ENCODE measurements around the gene ARNT2.

GRCh38 chr15:80599359-80599758 lies 195.2 kb downstream of the ARNT2 start:
- no peak for TF ChIP-seq EZH2phosphoT487 (IDR thresholded peaks at IDR 0.05; ENCODE audit: unreplicated experiment)
- TF ChIP-seq CREB1 (CRISPR knock-in tag; IDR thresholded peaks at IDR 0.05; ENCODE audit: low read depth) = no peak
- no peak for TF ChIP-seq EZH2 (IDR thresholded peaks at IDR 0.05; ENCODE audit: low read depth, unreplicated experiment)
- TF ChIP-seq, protein P1, sequence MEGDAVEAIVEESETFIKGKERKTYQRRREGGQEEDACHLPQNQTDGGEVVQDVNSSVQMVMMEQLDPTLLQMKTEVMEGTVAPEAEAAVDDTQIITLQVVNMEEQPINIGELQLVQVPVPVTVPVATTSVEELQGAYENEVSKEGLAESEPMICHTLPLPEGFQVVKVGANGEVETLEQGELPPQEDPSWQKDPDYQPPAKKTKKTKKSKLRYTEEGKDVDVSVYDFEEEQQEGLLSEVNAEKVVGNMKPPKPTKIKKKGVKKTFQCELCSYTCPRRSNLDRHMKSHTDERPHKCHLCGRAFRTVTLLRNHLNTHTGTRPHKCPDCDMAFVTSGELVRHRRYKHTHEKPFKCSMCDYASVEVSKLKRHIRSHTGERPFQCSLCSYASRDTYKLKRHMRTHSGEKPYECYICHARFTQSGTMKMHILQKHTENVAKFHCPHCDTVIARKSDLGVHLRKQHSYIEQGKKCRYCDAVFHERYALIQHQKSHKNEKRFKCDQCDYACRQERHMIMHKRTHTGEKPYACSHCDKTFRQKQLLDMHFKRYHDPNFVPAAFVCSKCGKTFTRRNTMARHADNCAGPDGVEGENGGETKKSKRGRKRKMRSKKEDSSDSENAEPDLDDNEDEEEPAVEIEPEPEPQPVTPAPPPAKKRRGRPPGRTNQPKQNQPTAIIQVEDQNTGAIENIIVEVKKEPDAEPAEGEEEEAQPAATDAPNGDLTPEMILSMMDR (conservative IDR thresholded peaks at IDR 0.05; ENCODE audit: low read depth in 2 of 2) = no peak
- TF ChIP-seq POLR2AphosphoS5 (IDR thresholded peaks at IDR 0.05; ENCODE audit: low read depth) = no peak
